HepG2 (cell line): ENCODE measurements around the gene CD101. TPM values are rescaled to one million over a fixed set of nuclear protein-coding genes. Genes with fewer than 3 reads are reported as not detected.

Experiments used
- ATAC-seq: fragments of 200-7000 bp; cut with Tn5 transposase; 3 replicates; pipeline ENCODE4 v1.9.1; 2020; ENCODE audit warnings: mild to moderate bottlenecking, moderate library complexity
- BruUV-seq: library from RNA; stranded (reverse); fragments of 400-500 nt; replicated peaks from 2 replicates; lab custom pipeline; 2021; lab: Mats Ljungman, UMichigan
- CTCF ChIA-PET: fragments of 300-600 bp; formaldehyde crosslinking; extraction: SDS; loops from one replicate; lab custom pipeline; 2021; ENCODE audit warnings: low total read pairs, inconsistent platforms, low intra/inter-chr PET ratio; lab: Yijun Ruan, JAX
- POLR2A ChIA-PET: fragments of 350-600 bp; sonication (Branson Sonifier 250); formaldehyde crosslinking; loops from one replicate; lab custom pipeline; 2020; ENCODE audit warnings: antibody characterized with exemption, inconsistent platforms; lab: Yijun Ruan, JAX
- DNase-seq: peaks from one replicate; pipeline ENCODE4 v3.0.0-alpha.2; 2015; ENCODE audit warnings: low spot score
- FAIRE-seq: peaks from 3 replicates; lab custom pipeline; 2011; peaks lifted over from hg19 to GRCh38; lab: Jason Lieb, UNC
- H2AFZ ChIP-seq: one replicate; pipeline ENCODE4 v1.6.1; 2011; ENCODE audit warnings: low read length, inconsistent platforms
- H3K27ac ChIP-seq: fragments of 300-600 bp; 3 replicates; pipeline ENCODE4 v1.8.0; 2011; ENCODE audit warnings: mixed run types, mild to moderate bottlenecking, mixed read lengths, low read length, inconsistent platforms; ENCODE audit not compliant: insufficient read depth; ENCODE audit errors: extremely low read length
- H3K27me3 ChIP-seq, 2 experiments: fragments of 200-600 bp in 1 of 2; 2 replicates in 1 of 2; 3 replicates in 1 of 2; pipeline versions ENCODE4 v1.6.0 to v1.8.0; 2011; ENCODE audit warnings: low read length in 2 of 2, mild to moderate bottlenecking in 2 of 2, moderate library complexity in 2 of 2, inconsistent platforms in 1 of 2; ENCODE audit not compliant: insufficient read depth in 2 of 2, control insufficient read depth in 1 of 2
- H3K36me3 ChIP-seq, 2 experiments: fragments of 200-600 bp in 1 of 2; replicated peaks in 1 of 2; 2 replicates in 1 of 2; 3 replicates in 1 of 2; pipeline versions ENCODE4 v1.5.1 to v1.8.0; 2011; ENCODE audit warnings: low read length in 2 of 2, inconsistent platforms in 1 of 2; ENCODE audit not compliant: insufficient read depth in 2 of 2, control insufficient read depth in 1 of 2
- H3K4me1 ChIP-seq: 2 replicates; pipeline ENCODE4 v1.5.1; 2012; ENCODE audit warnings: low read length, inconsistent platforms; ENCODE audit not compliant: insufficient read depth
- H3K4me2 ChIP-seq: 2 replicates; pipeline ENCODE4 v1.6.0; 2011; ENCODE audit warnings: low read depth, low read length, inconsistent platforms
- H3K4me3 ChIP-seq, 3 experiments: fragments of 200-600 bp in 1 of 3; sonication (generic), shearing (Covaris generic) in 1 of 3; replicated peaks in 1 of 3; 2 replicates each; pipeline ENCODE4 v1.5.1; 2011 to 2016; ENCODE audit warnings: low read length in 3 of 3, inconsistent platforms in 2 of 3, low read depth in 2 of 3, mild to moderate bottlenecking in 2 of 3, control low read depth in 1 of 3, mixed read lengths in 1 of 3; ENCODE audit not compliant: insufficient read depth in 1 of 3
- H3K79me2 ChIP-seq: one replicate; pipeline ENCODE4 v1.6.1; 2011; ENCODE audit warnings: low read length, inconsistent platforms; ENCODE audit not compliant: insufficient read depth
- H3K9ac ChIP-seq: 2 replicates; pipeline ENCODE4 v1.6.0; 2011; ENCODE audit warnings: mild to moderate bottlenecking, low read depth, low read length, inconsistent platforms; ENCODE audit not compliant: insufficient read depth
- H3K9me3 ChIP-seq: 2 replicates; pipeline ENCODE4 v1.5.1; 2012; ENCODE audit warnings: mild to moderate bottlenecking, low read length
- H4K20me1 ChIP-seq: 2 replicates; pipeline ENCODE4 v1.6.0; 2011; ENCODE audit warnings: inconsistent platforms, mild to moderate bottlenecking, low read length, moderate library complexity; ENCODE audit not compliant: insufficient read depth
- NR2F2 ChIP-seq: IDR thresholded peaks from 2 replicates; pipeline ENCODE4 v1.6.1; 2012; ENCODE audit warnings: low read depth, inconsistent platforms, borderline replicate concordance
- SETDB1 ChIP-seq: sonication (generic); formaldehyde crosslinking; IDR thresholded peaks from 2 replicates; pipeline ENCODE4 v1.5.1; 2020; ENCODE audit warnings: missing genetic modification reagents, mild to moderate bottlenecking, borderline replicate concordance
- WGBS: methylation state at CpG from one replicate; pipeline ENCODE4 v1.1.6; 2017; ENCODE audit warnings: low lambda C conversion rate; 5-methylcytosine and 5-hydroxymethylcytosine counted together
- in situ Hi-C: cut with HindIII; loops from 2 replicates; pipeline ENCODE4 v1.10.0; 2017; ENCODE audit warnings: low pct_unique_long_range_greater_than_20kb; ENCODE audit not compliant: extremely low pct_ligation_motif_present
- intact Hi-C: fragments of 100-400 bp; cut with micrococcal nuclease; formaldehyde crosslinking; loops from one replicate; pipeline ENCODE4 v1.10.0; 2022; ENCODE audit not compliant: unreplicated experiment
- polyA plus RNA-seq, 8 experiments: library from polyadenylated mRNA; depleted of rRNA in 3 of 8; stranded (reverse) in 7 of 8; unstranded in 1 of 8; fragments of >200 nt; fragmentation: Illumina TruSeq in 4 of 8; extraction: Trizol in 4 of 8; gene quantifications; 2 replicates each; pipeline versions ENCODE4 v1.2.1 to v1.2.3, GENCODE V29; 2011 to 2016; ENCODE audit warnings: low read depth in 4 of 8, missing spikeins in 1 of 8, mixed read lengths in 1 of 8; ENCODE audit not compliant: insufficient read depth in 1 of 8
- small RNA-seq, 3 experiments: library from RNA; depleted of rRNA; stranded (forward); fragments of <200 nt; gene quantifications; one replicate each; pipeline ENCODE3, GENCODE V24; 2012; ENCODE audit warnings: low read depth in 2 of 3, low replicate concordance in 1 of 3; ENCODE audit not compliant: insufficient read length in 3 of 3, insufficient read depth in 2 of 3
- total RNA-seq, 5 experiments: library from RNA; depleted of rRNA; stranded (reverse); fragments of >200 nt; fragmentation: Illumina TruSeq; extraction: Trizol; gene quantifications; 2 replicates each; pipeline ENCODE4 v1.2.3, GENCODE V29; 2016; ENCODE audit warnings: low read depth in 1 of 5

The CD101 gene
- total and polyA plus RNA-seq, 2 of the 13 experiments (the other 11 are each of a cell fraction or from before 2014, with no cell fraction given) = 0.05 to 0.09 TPM

DNA sequence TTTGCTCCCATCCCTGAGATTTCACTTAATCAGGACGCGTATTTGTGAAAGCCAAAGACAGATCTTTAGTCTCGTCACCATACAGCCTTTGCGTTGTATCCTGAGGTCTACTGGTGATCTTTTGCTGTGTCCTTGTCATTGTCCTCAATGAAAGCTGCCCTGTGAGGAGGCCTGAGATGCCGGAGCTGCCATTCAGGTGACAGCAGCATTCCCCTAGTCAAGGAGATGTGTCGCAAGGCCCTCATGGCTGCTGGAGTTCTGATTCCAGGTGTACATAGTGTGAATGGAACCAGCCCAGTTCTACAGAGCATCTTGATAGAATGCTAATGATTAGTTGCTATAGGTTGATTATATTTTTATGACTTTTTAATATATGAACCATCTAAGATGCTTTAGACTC is 82.7 kb downstream of the CD101 start:
- Histone ChIP-seq H3K4me3 (no peak overlapping the region), H3K79me2 (no peaks in the 10 kb centered on the region), H3K27me3 (no peaks in the 10 kb centered on the region), H3K4me1 (no peaks in the 10 kb centered on the region), H2AFZ (no peak overlapping the region), H3K9ac (no peak overlapping the region), H3K9me3 (no peaks in the 10 kb centered on the region), H3K4me2 (no peak overlapping the region), H3K27ac (no peak overlapping the region), H3K36me3 (peaks cover 12 to 20% of the 10 kb centered on the region in 2 experiments; a peak in 4 of 5 replicates), H4K20me1 (no peaks in the 10 kb centered on the region)
- intact Hi-C loops = no loop called here
- FAIRE-seq (no peak), DNase-seq (no peak), ATAC-seq (no peak)
- TF ChIP-seq NR2F2 = no peak
- TF ChIP-seq SETDB1 (CRISPR knock-in tag) = no peak
- WGBS = 74% methylated on average over 6 of the region's 6 CpGs
- no TSS peak for BruUV-seq
- in situ Hi-C loops = no loop called here
- ChIA-PET CTCF (no interaction called here), POLR2A (no interaction called here)

Small RNA genes within 50 kb of the gene (small RNA-seq; reads per million reads assigned to genes)
- 0 reads per million in 3 experiments for gene RNA5SP55

Other genes starting within 250 kb of the CD101 start
- gene CD2, start 247.3 kb upstream of the CD101 start, total RNA-seq (2016; rRNA removed; fragmentation: Illumina TruSeq; extraction: Trizol) = not detected in 2 replicates
- not detected in 2 replicates for gene CD2, start 247.3 kb upstream of the CD101 start, polyA plus RNA-seq (2011; rRNA removed)
- 5.2 and 11.3 TPM in 2 replicates for gene PTGFRN, start 91.8 kb upstream of the CD101 start, total RNA-seq (2016; rRNA removed; fragmentation: Illumina TruSeq; extraction: Trizol)
- 3.3 and 3.5 TPM in 2 replicates for gene PTGFRN, start 91.8 kb upstream of the CD101 start, polyA plus RNA-seq (2011; rRNA removed)
- gene TTF2, start 58.6 kb downstream of the CD101 start, total RNA-seq (2016; rRNA removed; fragmentation: Illumina TruSeq; extraction: Trizol) = 48.9 and 58.0 TPM in 2 replicates
- 12.7 and 12.8 TPM in 2 replicates for gene TTF2, start 58.6 kb downstream of the CD101 start, polyA plus RNA-seq (2011; rRNA removed)
- 1.5 and 1.9 TPM in 2 replicates for gene TRIM45, start 120.0 kb downstream of the CD101 start, total RNA-seq (2016; rRNA removed; fragmentation: Illumina TruSeq; extraction: Trizol)
- gene TRIM45, start 120.0 kb downstream of the CD101 start, polyA plus RNA-seq (2011; rRNA removed) = 2.3 and 2.8 TPM in 2 replicates
- not detected in 2 replicates for gene VTCN1, start 209.2 kb downstream of the CD101 start, total RNA-seq (2016; rRNA removed; fragmentation: Illumina TruSeq; extraction: Trizol)
- gene VTCN1, start 209.2 kb downstream of the CD101 start, polyA plus RNA-seq (2011; rRNA removed) = not detected in 2 replicates